Lower leg skin (tissue), 4 donors: ENCODE data around the gene PRB3. TPM values are rescaled to one million over a fixed set of nuclear protein-coding genes. Genes with fewer than 3 reads are reported as not detected.

ENCODE experiments used
- total RNA-seq, 4 donors: library from RNA; depleted of rRNA; stranded (reverse); fragments of >200 nt; gene quantifications; one replicate each; pipeline ENCODE4 v1.1.0, GENCODE V29; 2016

PRB3 gene
- total RNA-seq, 4 donors from 2014 or later: 0.76 TPM; not detected in 3

Other genes with a start within 250 kb of the PRB3 start
- gene TAS2R19, start 247.1 kb downstream of the PRB3 start, total RNA-seq: 1 to 10 TPM in 2 of 4 donors, under 1 TPM in 2; 0.34 to 7.0 (median 1.5) TPM
- 1 to 10 TPM in 1 of 4 donors, under 1 TPM in 2, not detected in 1; 0.27 to 1.1 (median 0.68) TPM for gene TAS2R31, start 238.3 kb downstream of the PRB3 start, total RNA-seq
- 1 to 10 TPM in 1 of 4 donors, under 1 TPM in 2, not detected in 1; 0.57 to 1.1 (median 0.68) TPM for gene TAS2R46, start 207.4 kb downstream of the PRB3 start, total RNA-seq
- gene TAS2R43, start 177.4 kb downstream of the PRB3 start, total RNA-seq: 1 to 10 TPM in 2 of 4 donors, not detected in 2; 1.0 to 1.5 TPM
- 1 to 10 TPM; 1.8 to 3.2 (median 2.2) TPM for gene TAS2R30, start 135.1 kb downstream of the PRB3 start, total RNA-seq
- 1 to 10 TPM; 1.9 to 3.5 (median 2.9) TPM for gene SMIM10L1, start 98.5 kb downstream of the PRB3 start, total RNA-seq
- not detected for gene TAS2R42, start 82.8 kb downstream of the PRB3 start, total RNA-seq
- gene PRB4, start 40.7 kb upstream of the PRB3 start, total RNA-seq: not detected
- under 1 TPM in 2 of 4 donors, not detected in 2; 0.39 TPM for gene PRB2, start 125.9 kb upstream of the PRB3 start, total RNA-seq